IPS DF 6.9 (cell line): ENCODE data around the gene ITGB3BP.

Experiments used
- DNase-seq: peaks from one replicate; pipeline ENCODE4 v3.0.0-alpha.2; 2013; ENCODE audit warnings: low read depth, low spot score
- H3K27ac ChIP-seq: one replicate; pipeline ENCODE4 v1.5.1; 2013; ENCODE audit warnings: low read length, control low read depth
- H3K27me3 ChIP-seq: 2 replicates; pipeline ENCODE4 v1.6.1; 2013; ENCODE audit warnings: mild to moderate bottlenecking, low read length; ENCODE audit not compliant: control insufficient read depth, insufficient read depth
- H3K36me3 ChIP-seq: 2 replicates; pipeline ENCODE4 v1.6.1; 2013; ENCODE audit warnings: low read length; ENCODE audit not compliant: control insufficient read depth, insufficient read depth
- H3K4me1 ChIP-seq: 2 replicates; pipeline ENCODE4 v1.6.1; 2013; ENCODE audit warnings: low read length; ENCODE audit not compliant: control insufficient read depth, insufficient read depth
- H3K4me3 ChIP-seq: 2 replicates; pipeline ENCODE4 v1.5.1; 2013; ENCODE audit warnings: mild to moderate bottlenecking, low read length
- H3K9me3 ChIP-seq: 2 replicates; pipeline ENCODE4 v1.6.1; 2013; ENCODE audit warnings: low read length, inconsistent platforms; ENCODE audit not compliant: control insufficient read depth, insufficient read depth
- whole genome bisulfite sequencing: extraction: QIAGEN DNeasy Blood & Tissue Kit; methylation state at CpG from one replicate; pipeline ENCODE4 v1.1.7; 2013; ENCODE audit warnings: mixed read lengths, missing lambda C conversion rate; ENCODE audit not compliant: insufficient read length, insufficient coverage; 5-methylcytosine and 5-hydroxymethylcytosine counted together

ITGB3BP gene

GRCh38 chr1:63547621-63548294, 24.7 kb upstream of the ITGB3BP start:
- H3K27ac ChIP-seq = no peak overlapping the region
- H3K27me3 ChIP-seq = no peaks in the 10 kb centered on the region
- no peak for DNase-seq
- no peaks in the 10 kb centered on the region for H3K36me3 ChIP-seq
- WGBS = no CpG with 5 or more reads among the region's 2 CpGs
- no peaks in the 10 kb centered on the region for H3K9me3 ChIP-seq
- no peaks in the 10 kb centered on the region for H3K4me1 ChIP-seq
- no peak overlapping the region for H3K4me3 ChIP-seq

- DNase-seq = no peak
- Histone ChIP-seq H3K4me3 (no peak overlapping the region), H3K27ac (no peak overlapping the region), H3K4me1 (no peaks in the 10 kb centered on the region), H3K36me3 (no peaks in the 10 kb centered on the region), H3K9me3 (no peaks in the 10 kb centered on the region), H3K27me3 (no peaks in the 10 kb centered on the region)
These were observed 22.8 kb upstream of the ITGB3BP start for GRCh38 chr1:63545780-63546179.

GRCh38 chr1:63537940-63538339, 14.9 kb upstream of the ITGB3BP start:
- H3K27me3 ChIP-seq = no peaks in the 10 kb centered on the region
- DNase-seq = no peak
- WGBS = 100% methylated on average over 1 of the region's 1 CpG

GRCh38 chr1:63537006-63537405, 14.0 kb upstream of the ITGB3BP start:
- Histone ChIP-seq H3K36me3 (no peaks in the 10 kb centered on the region), H3K4me1 (peaks cover 1% of the 10 kb centered on the region), H3K4me3 (no peak overlapping the region), H3K9me3 (no peaks in the 10 kb centered on the region), H3K27me3 (no peaks in the 10 kb centered on the region), H3K27ac (no peak overlapping the region)
- no peak for DNase-seq
- no CpG with 5 or more reads among the region's 2 CpGs for WGBS

More at GRCh38 chr1:63537940-63538339, 14.9 kb upstream of the ITGB3BP start:
- Histone ChIP-seq H3K36me3 (no peaks in the 10 kb centered on the region), H3K9me3 (no peaks in the 10 kb centered on the region), H3K4me3 (no peak overlapping the region), H3K4me1 (peaks cover 1% of the 10 kb centered on the region), H3K27ac (no peak overlapping the region)

GRCh38 chr1:63534406-63534805, 11.4 kb upstream of the ITGB3BP start:
- peaks cover 1% of the 10 kb centered on the region for H3K4me1 ChIP-seq
- H3K36me3 ChIP-seq = no peaks in the 10 kb centered on the region
- no peak for DNase-seq
- H3K27me3 ChIP-seq = no peaks in the 10 kb centered on the region
- no peak overlapping the region for H3K4me3 ChIP-seq
- no peaks in the 10 kb centered on the region for H3K9me3 ChIP-seq
- H3K27ac ChIP-seq = no peak overlapping the region

- no CpG with 5 or more reads among the region's 1 CpG for whole genome bisulfite sequencing
- no peak for DNase-seq
- H3K27ac ChIP-seq = no peak overlapping the region
- H3K36me3 ChIP-seq = no peaks in the 10 kb centered on the region
- H3K9me3 ChIP-seq = no peaks in the 10 kb centered on the region
- no peak overlapping the region for H3K4me3 ChIP-seq
- H3K27me3 ChIP-seq = no peaks in the 10 kb centered on the region
- H3K4me1 ChIP-seq = peaks cover 1% of the 10 kb centered on the region
These were observed 10.9 kb upstream of the ITGB3BP start for GRCh38 chr1:63533931-63534330.

- no peaks in the 10 kb centered on the region for H3K9me3 ChIP-seq
- no peaks in the 10 kb centered on the region for H3K27me3 ChIP-seq
- H3K27ac ChIP-seq = no peak overlapping the region
- peaks cover 1% of the 10 kb centered on the region for H3K4me1 ChIP-seq
- WGBS = no CpG with 5 or more reads among the region's 1 CpG
- no peak for DNase-seq
- H3K36me3 ChIP-seq = no peaks in the 10 kb centered on the region
- no peak overlapping the region for H3K4me3 ChIP-seq
These were observed 9.7 kb upstream of the ITGB3BP start for GRCh38 chr1:63532727-63533126.

GRCh38 chr1:63524201-63524600, 1.2 kb upstream of the ITGB3BP start:
- WGBS = no CpG with 5 or more reads among the region's 3 CpGs
- no peaks in the 10 kb centered on the region for H3K27me3 ChIP-seq
- H3K4me1 ChIP-seq = no peaks in the 10 kb centered on the region
- no peaks in the 10 kb centered on the region for H3K9me3 ChIP-seq
- H3K27ac ChIP-seq = no peak overlapping the region
- DNase-seq = no peak
- no peaks in the 10 kb centered on the region for H3K36me3 ChIP-seq
- H3K4me3 ChIP-seq = no peak overlapping the region

- H3K4me1 ChIP-seq = no peaks in the 10 kb centered on the region
- WGBS = no CpG with 5 or more reads among the region's 11 CpGs
- H3K9me3 ChIP-seq = no peaks in the 10 kb centered on the region
- no peaks in the 10 kb centered on the region for H3K36me3 ChIP-seq
- H3K27me3 ChIP-seq = no peaks in the 10 kb centered on the region
- H3K27ac ChIP-seq = no peak overlapping the region
- DNase-seq = no peak
- peak overlapping the region; percentile 67; the same call in 1 of the 2 replicates for H3K4me3 ChIP-seq
These were observed 713 bp upstream of the ITGB3BP start for GRCh38 chr1:63523738-63524137.

GRCh38 chr1:63516629-63517028, 6.4 kb downstream of the ITGB3BP start:
- no peaks in the 10 kb centered on the region for H3K36me3 ChIP-seq
- DNase-seq = no peak
- H3K27me3 ChIP-seq = no peaks in the 10 kb centered on the region
- no CpG with 5 or more reads among the region's 2 CpGs for WGBS
- no peak overlapping the region for H3K27ac ChIP-seq
- no peaks in the 10 kb centered on the region for H3K4me1 ChIP-seq
- H3K9me3 ChIP-seq = no peaks in the 10 kb centered on the region
- no peak overlapping the region for H3K4me3 ChIP-seq

- Histone ChIP-seq H3K4me1 (no peaks in the 10 kb centered on the region), H3K9me3 (no peaks in the 10 kb centered on the region), H3K36me3 (no peaks in the 10 kb centered on the region), H3K27ac (no peak overlapping the region), H3K4me3 (no peak overlapping the region), H3K27me3 (no peaks in the 10 kb centered on the region)
- no peak for DNase-seq
These were observed 10.4 kb downstream of the ITGB3BP start for GRCh38 chr1:63512584-63512983.
